HepG2 (cell line): Measurements from ENCODE around the gene FUT3. TPM values are rescaled to one million over a fixed set of nuclear protein-coding genes. Genes with fewer than 3 reads are reported as not detected.

Experiments
- AGO1 ChIP-seq: fragments of 200-400 bp; formaldehyde crosslinking; IDR thresholded peaks from 2 replicates; pipeline ENCODE4 v1.6.1; 2017; ENCODE audit warnings: mild to moderate bottlenecking, low read depth, low read length, moderate library complexity; ENCODE audit not compliant: poor library complexity, severe bottlenecking
- CSRNP2 ChIP-seq: sonication (generic); formaldehyde crosslinking; conservative IDR thresholded peaks from 2 replicates; pipeline ENCODE4 v1.8.0; 2022; ENCODE audit warnings: low read depth, missing genetic modification reagents
- DMTF1 ChIP-seq: sonication (generic); formaldehyde crosslinking; IDR thresholded peaks from 2 replicates; pipeline ENCODE4 v1.4.0; 2020; ENCODE audit warnings: mild to moderate bottlenecking, missing genetic modification reagents
- FOSL2 ChIP-seq: sonication (generic); formaldehyde crosslinking; IDR thresholded peaks from 2 replicates; pipeline ENCODE4 v1.4.0; 2020; ENCODE audit warnings: missing genetic modification reagents
- FOXC1 ChIP-seq: sonication (generic); formaldehyde crosslinking; IDR thresholded peaks from 2 replicates; pipeline ENCODE4 v1.8.0; 2022; ENCODE audit warnings: mild to moderate bottlenecking, missing genetic modification reagents, borderline replicate concordance
- GABPB1 ChIP-seq: IDR thresholded peaks from 2 replicates; pipeline ENCODE4 v1.6.1; 2016; ENCODE audit warnings: mild to moderate bottlenecking, missing genetic modification reagents, moderate library complexity, missing compliant biosample characterization
- HOXA3 ChIP-seq: sonication (generic); formaldehyde crosslinking; IDR thresholded peaks from 2 replicates; pipeline ENCODE4 v1.5.0; 2020; ENCODE audit warnings: missing genetic modification reagents
- KMT2A ChIP-seq: sonication (generic); formaldehyde crosslinking; IDR thresholded peaks from 2 replicates; pipeline ENCODE4 v1.4.0; 2020; ENCODE audit warnings: missing genetic modification reagents
- NFKB2 ChIP-seq: sonication (generic); formaldehyde crosslinking; IDR thresholded peaks from 2 replicates; pipeline ENCODE4 v1.4.0; 2020; ENCODE audit warnings: missing genetic modification reagents, borderline replicate concordance
- SNAI1 ChIP-seq: sonication (generic); formaldehyde crosslinking; IDR thresholded peaks from 2 replicates; pipeline ENCODE4 v1.5.0; 2020; ENCODE audit warnings: mild to moderate bottlenecking, missing genetic modification reagents, borderline replicate concordance
- TFDP2 ChIP-seq: sonication (generic); formaldehyde crosslinking; IDR thresholded peaks from 2 replicates; pipeline ENCODE4 v1.4.0; 2020; ENCODE audit warnings: missing genetic modification reagents
- ZNF232 ChIP-seq: sonication (generic); formaldehyde crosslinking; IDR thresholded peaks from 2 replicates; pipeline ENCODE4 v1.4.0; 2020; ENCODE audit warnings: missing genetic modification reagents, borderline replicate concordance
- ZNF296 ChIP-seq: sonication (generic); formaldehyde crosslinking; conservative IDR thresholded peaks from 2 replicates; pipeline ENCODE4 v1.5.0; 2020; ENCODE audit warnings: mild to moderate bottlenecking, missing genetic modification reagents
- ZNF501 ChIP-seq: sonication (generic); formaldehyde crosslinking; IDR thresholded peaks from 2 replicates; pipeline ENCODE4 v1.5.1; 2020; ENCODE audit warnings: mild to moderate bottlenecking, moderate library complexity, missing genetic modification reagents
- ZNF598 ChIP-seq: sonication (generic); formaldehyde crosslinking; IDR thresholded peaks from 2 replicates; pipeline ENCODE4 v1.5.1; 2020; ENCODE audit warnings: mild to moderate bottlenecking, missing genetic modification reagents, borderline replicate concordance
- ZNF747 ChIP-seq: sonication (generic); formaldehyde crosslinking; IDR thresholded peaks from 2 replicates; pipeline ENCODE4 v1.8.1; 2023; ENCODE audit warnings: missing genetic modification reagents, mild to moderate bottlenecking, borderline replicate concordance
- ZNF766 ChIP-seq: sonication (generic); formaldehyde crosslinking; IDR thresholded peaks from 2 replicates; pipeline ENCODE4 v1.5.0; 2020; ENCODE audit warnings: missing genetic modification reagents, borderline replicate concordance
- polyA plus RNA-seq, 8 experiments: library from polyadenylated mRNA; depleted of rRNA in 3 of 8; stranded (reverse) in 7 of 8; unstranded in 1 of 8; fragments of >200 nt; fragmentation: Illumina TruSeq in 4 of 8; extraction: Trizol in 4 of 8; gene quantifications; 2 replicates each; pipeline versions ENCODE4 v1.2.1 to v1.2.3, GENCODE V29; 2011 to 2016; ENCODE audit warnings: low read depth in 4 of 8, missing spikeins in 1 of 8, mixed read lengths in 1 of 8; ENCODE audit not compliant: insufficient read depth in 1 of 8
- total RNA-seq, 5 experiments: library from RNA; depleted of rRNA; stranded (reverse); fragments of >200 nt; fragmentation: Illumina TruSeq; extraction: Trizol; gene quantifications; 2 replicates each; pipeline ENCODE4 v1.2.3, GENCODE V29; 2016; ENCODE audit warnings: low read depth in 1 of 5
- TF ChIP-seq, protein P1 (sequence below): sonication (generic); formaldehyde crosslinking; conservative IDR thresholded peaks from 2 replicates; pipeline ENCODE4 v1.4.0; 2020; ENCODE audit warnings: missing genetic modification reagents
- TF ChIP-seq, protein P2 (sequence below): IDR thresholded peaks from 2 replicates; pipeline ENCODE4 v1.6.1; 2016; ENCODE audit warnings: mild to moderate bottlenecking

The FUT3 gene
- total and polyA plus RNA-seq, 2 of the 13 experiments (the other 11 are each of a cell fraction or from before 2014, with no cell fraction given), result 0.53 to 1.1 TPM

DNA sequence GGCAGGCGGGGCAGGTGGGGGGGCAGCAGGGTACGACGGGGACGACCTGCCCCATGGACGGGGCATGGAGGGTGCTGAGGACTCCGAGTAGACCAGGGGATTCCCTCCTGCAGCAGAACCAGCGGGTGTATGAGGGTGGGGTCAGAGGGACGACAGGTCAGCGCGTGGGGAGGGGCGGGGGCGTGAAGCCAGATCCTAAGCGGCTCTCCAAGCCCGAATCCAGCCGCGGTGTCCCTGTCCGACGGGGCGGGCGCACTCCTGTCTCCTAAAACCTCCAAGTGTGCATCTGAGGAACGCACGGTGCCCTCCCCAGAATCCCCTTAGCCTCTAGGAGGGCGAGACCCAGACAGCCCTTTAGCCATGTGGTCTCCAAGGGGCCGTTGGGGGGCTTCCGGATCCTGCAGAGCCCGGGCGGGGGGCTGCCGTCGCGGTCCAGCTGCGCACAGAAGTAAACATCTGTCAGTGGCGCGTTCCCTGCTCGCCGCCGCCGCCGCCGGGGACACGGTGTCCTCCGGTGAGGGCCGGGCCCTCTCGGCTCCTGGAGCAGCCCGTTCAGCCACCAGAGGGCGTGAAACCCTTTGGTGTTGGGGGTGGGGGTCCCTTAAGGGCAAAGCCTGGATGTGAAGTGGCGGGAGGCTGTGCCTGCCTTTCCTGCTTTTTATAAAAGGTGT, 45.7 kb downstream of the FUT3 start (continued):
- TF ChIP-seq, protein P1, sequence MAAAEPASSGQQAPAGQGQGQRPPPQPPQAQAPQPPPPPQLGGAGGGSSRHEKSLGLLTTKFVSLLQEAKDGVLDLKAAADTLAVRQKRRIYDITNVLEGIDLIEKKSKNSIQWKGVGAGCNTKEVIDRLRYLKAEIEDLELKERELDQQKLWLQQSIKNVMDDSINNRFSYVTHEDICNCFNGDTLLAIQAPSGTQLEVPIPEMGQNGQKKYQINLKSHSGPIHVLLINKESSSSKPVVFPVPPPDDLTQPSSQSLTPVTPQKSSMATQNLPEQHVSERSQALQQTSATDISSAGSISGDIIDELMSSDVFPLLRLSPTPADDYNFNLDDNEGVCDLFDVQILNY (CRISPR knock-in tag), result no peak
- TF ChIP-seq TFDP2 (CRISPR knock-in tag), result 0 out of 2 replicates have a peak, but pooled peaks have one; percentile 46
- TF ChIP-seq DMTF1 (CRISPR knock-in tag), result no peak
- TF ChIP-seq ZNF501 (CRISPR knock-in tag), result peak; percentile 86
- TF ChIP-seq ZNF598 (CRISPR knock-in tag), result 0 out of 2 replicates have a peak, but pooled peaks have one; percentile 50
- no peak for TF ChIP-seq CSRNP2
- 0 out of 2 replicates have a peak, but pooled peaks have one; percentile 21 for TF ChIP-seq FOXC1 (CRISPR knock-in tag)
- TF ChIP-seq GABPB1 (CRISPR knock-in tag), result peak; percentile 69
- TF ChIP-seq KMT2A (CRISPR knock-in tag), result no peak
- peak; percentile 81 for TF ChIP-seq ZNF747
- 0 out of 2 replicates have a peak, but pooled peaks have one; percentile 45 for TF ChIP-seq ZNF296 (CRISPR knock-in tag)
- peak; percentile 24; the same call in 1 of the 2 replicates for TF ChIP-seq FOSL2 (CRISPR knock-in tag)
- TF ChIP-seq ZNF232 (CRISPR knock-in tag), result no peak
- TF ChIP-seq HOXA3 (CRISPR knock-in tag), result 0 out of 2 replicates have a peak, but pooled peaks have one; percentile 35
- 0 out of 2 replicates have a peak, but pooled peaks have one; percentile 33 for TF ChIP-seq ZNF766 (CRISPR knock-in tag)
- peak; percentile 80 for TF ChIP-seq AGO1
- TF ChIP-seq NFKB2 (CRISPR knock-in tag), result peak; percentile 59; the same call in 1 of the 2 replicates
- peak; percentile 84; the same call in 1 of the 2 replicates for TF ChIP-seq SNAI1
- TF ChIP-seq, protein P2, sequence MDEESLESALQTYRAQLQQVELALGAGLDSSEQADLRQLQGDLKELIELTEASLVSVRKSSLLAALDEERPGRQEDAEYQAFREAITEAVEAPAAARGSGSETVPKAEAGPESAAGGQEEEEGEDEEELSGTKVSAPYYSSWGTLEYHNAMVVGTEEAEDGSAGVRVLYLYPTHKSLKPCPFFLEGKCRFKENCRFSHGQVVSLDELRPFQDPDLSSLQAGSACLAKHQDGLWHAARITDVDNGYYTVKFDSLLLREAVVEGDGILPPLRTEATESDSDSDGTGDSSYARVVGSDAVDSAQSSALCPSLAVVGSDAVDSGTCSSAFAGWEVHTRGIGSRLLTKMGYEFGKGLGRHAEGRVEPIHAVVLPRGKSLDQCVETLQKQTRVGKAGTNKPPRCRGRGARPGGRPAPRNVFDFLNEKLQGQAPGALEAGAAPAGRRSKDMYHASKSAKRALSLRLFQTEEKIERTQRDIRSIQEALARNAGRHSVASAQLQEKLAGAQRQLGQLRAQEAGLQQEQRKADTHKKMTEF (CRISPR knock-in tag), result peak; percentile 64; the same call in 1 of the 2 replicates
